GM12801 (cell line): Measurements from ENCODE around the gene TPX2.

ENCODE experiments used
- CTCF ChIP-seq: IDR thresholded peaks from one replicate; pipeline ENCODE4 v1.5.1; 2011; ENCODE audit warnings: control low read depth; ENCODE audit not compliant: insufficient read length; ENCODE audit errors: extremely low read depth

The TPX2 gene

DNA sequence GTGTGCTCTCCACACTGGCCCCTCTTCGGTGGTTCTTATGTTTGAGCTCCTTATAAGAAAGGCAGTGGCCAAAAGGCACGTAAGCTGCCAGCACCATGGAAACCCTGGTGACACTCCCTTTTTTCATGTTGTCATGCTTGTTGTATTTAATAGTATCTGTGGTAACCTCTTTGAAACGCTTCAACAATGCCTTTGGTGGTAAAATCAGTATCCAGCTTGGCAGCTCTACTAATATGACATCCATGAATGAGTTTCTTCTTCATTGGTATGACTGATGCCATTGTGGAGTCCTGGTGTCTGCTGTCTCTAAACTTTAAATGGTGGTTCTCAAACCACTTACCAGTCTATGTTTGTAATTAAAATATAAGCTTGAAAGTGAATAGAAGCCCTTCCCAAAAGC, 69.4 kb downstream of the TPX2 start:
- TF ChIP-seq CTCF: no peak

GRCh38 chr20:31809661-31810060, 70.6 kb downstream of the TPX2 start:
- TF ChIP-seq CTCF: no peak

GRCh38 chr20:31811198-31811597, 72.1 kb downstream of the TPX2 start:
- TF ChIP-seq CTCF: no peak

DNA sequence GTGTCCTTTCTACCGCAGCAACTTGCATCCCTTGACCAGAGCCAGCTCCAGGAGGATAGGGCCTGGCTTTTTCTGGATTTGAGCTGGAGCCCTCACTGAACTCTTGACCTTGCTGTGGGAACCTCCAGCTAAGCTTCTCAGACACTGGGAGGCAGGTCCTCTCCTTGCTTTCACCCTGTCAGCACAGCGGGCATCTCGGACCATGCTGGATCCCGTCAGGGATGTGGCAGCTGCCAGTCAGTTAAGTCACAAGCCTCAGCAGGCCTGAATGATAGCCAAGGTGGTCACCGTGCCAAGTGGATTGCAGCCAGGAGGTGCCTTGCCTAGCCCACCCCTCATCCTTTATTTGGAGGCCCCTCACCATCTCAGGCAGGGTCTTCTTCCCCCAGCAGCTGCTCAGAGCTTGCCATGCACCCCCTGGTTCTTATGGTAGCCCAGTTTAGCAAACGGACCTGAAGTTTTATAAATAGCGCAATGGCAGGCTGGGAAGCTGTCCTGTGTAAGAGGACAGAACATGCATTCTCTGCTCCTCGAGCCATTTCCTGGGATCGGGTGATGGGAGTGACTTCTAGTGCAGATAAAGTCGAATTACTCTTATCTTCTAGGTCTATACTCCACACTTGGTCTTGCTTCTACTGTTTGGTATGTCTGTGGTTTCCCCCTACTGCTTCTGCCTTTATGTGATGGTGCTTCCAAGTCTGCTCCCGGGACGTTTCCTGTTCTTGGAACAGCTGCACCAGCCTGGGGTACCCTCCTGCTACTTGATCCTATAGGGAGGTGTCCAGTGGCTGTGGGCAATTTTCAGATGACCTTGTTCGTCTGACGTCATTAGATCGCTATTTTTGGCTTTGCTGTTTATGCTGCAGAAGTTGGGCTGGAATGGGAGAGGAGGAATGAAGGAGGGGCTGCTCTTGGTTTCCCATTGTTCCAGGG, 73.0 kb downstream of the TPX2 start:
- no peak for TF ChIP-seq CTCF

- TF ChIP-seq CTCF: no peak
Measured at GRCh38 chr20:31813611-31814010, 74.5 kb downstream of the TPX2 start.

- TF ChIP-seq CTCF: no peak
Measured at GRCh38 chr20:31815408-31816188, 76.5 kb downstream of the TPX2 start.

- TF ChIP-seq CTCF: no peak
Measured at GRCh38 chr20:31816221-31816620, 77.1 kb downstream of the TPX2 start.
